IPS-NIHi7 (cell line): Measurements from ENCODE around the gene PRKD1.

ENCODE experiments used
- DNase-seq: peaks from one replicate; pipeline ENCODE4 v3.0.0; 2012; ENCODE audit warnings: mixed read lengths; ENCODE audit errors: extremely low spot score

Gene PRKD1

GRCh38 chr14:29608861-29609260 is 318.8 kb downstream of the PRKD1 start:
- no peak for DNase-seq

GRCh38 chr14:29607169-29607568 is 320.5 kb downstream of the PRKD1 start:
- DNase-seq = no peak

- no peak for DNase-seq
Measured at GRCh38 chr14:29603696-29604095, 324.0 kb downstream of the PRKD1 start.

- DNase-seq = no peak
Measured at GRCh38 chr14:29601616-29602015, 326.0 kb downstream of the PRKD1 start.

- no peak for DNase-seq
Measured at GRCh38 chr14:29587761-29588470, 339.7 kb downstream of the PRKD1 start.

- no peak for DNase-seq
Measured at GRCh38 chr14:29587046-29587445, 340.6 kb downstream of the PRKD1 start.

GRCh38 chr14:29584992-29585391 is 342.7 kb downstream of the PRKD1 start:
- DNase-seq = peak; percentile 18

GRCh38 chr14:29580763-29581162 is 346.9 kb downstream of the PRKD1 start:
- no peak for DNase-seq

GRCh38 chr14:29579838-29580237 is 347.8 kb downstream of the PRKD1 start:
- DNase-seq = no peak

- no peak for DNase-seq
Measured at GRCh38 chr14:29576927-29577326, 350.7 kb downstream of the PRKD1 start.

- DNase-seq = no peak
Measured at GRCh38 chr14:29569194-29569593, 358.5 kb downstream of the PRKD1 start.

GRCh38 chr14:29566194-29566593 is 361.5 kb downstream of the PRKD1 start:
- no peak for DNase-seq

- no peak for DNase-seq
Measured at GRCh38 chr14:29558516-29558915, 369.1 kb downstream of the PRKD1 start.

GRCh38 chr14:29554335-29554734 is 373.3 kb downstream of the PRKD1 start:
- no peak for DNase-seq

GRCh38 chr14:29553427-29553826 is 374.2 kb downstream of the PRKD1 start:
- DNase-seq = no peak

- peak; percentile 66 for DNase-seq
Measured at GRCh38 chr14:29548948-29549370, 378.7 kb downstream of the PRKD1 start.

GRCh38 chr14:29545714-29546113 is 381.9 kb downstream of the PRKD1 start:
- no peak for DNase-seq

GRCh38 chr14:29536886-29537511 is 390.6 kb downstream of the PRKD1 start:
- no peak for DNase-seq

- DNase-seq = peak; percentile 19
Measured at GRCh38 chr14:29529418-29529817, 398.2 kb downstream of the PRKD1 start.

- DNase-seq = no peak
Measured at GRCh38 chr14:29528889-29529288, 398.8 kb downstream of the PRKD1 start.

- no peak for DNase-seq
Measured at GRCh38 chr14:29527286-29527685, 400.4 kb downstream of the PRKD1 start.
